Keratinocyte (primary cell): Measurements from ENCODE around the gene CCND2.

Experiments used
- EZH2 ChIP-seq: IDR thresholded peaks from one replicate; pipeline ENCODE4 v1.6.1; 2012; ENCODE audit warnings: inconsistent platforms, mild to moderate bottlenecking, low read length, moderate library complexity
- TF ChIP-seq, protein P1 (sequence below), 3 experiments: IDR thresholded peaks in 1 of 3; conservative IDR thresholded peaks in 1 of 3; optimal IDR thresholded peaks in 1 of 3; 2 replicates in 2 of 3; 3 replicates in 1 of 3; pipeline versions ENCODE3 to v1.5.1; 2011; ENCODE audit warnings: low read length in 3 of 3, mild to moderate bottlenecking in 3 of 3, moderate library complexity in 2 of 3, control low read depth in 1 of 3, inconsistent platforms in 1 of 3; ENCODE audit not compliant: insufficient read depth in 2 of 3; ENCODE audit errors: extremely low read depth in 1 of 3

DNA sequence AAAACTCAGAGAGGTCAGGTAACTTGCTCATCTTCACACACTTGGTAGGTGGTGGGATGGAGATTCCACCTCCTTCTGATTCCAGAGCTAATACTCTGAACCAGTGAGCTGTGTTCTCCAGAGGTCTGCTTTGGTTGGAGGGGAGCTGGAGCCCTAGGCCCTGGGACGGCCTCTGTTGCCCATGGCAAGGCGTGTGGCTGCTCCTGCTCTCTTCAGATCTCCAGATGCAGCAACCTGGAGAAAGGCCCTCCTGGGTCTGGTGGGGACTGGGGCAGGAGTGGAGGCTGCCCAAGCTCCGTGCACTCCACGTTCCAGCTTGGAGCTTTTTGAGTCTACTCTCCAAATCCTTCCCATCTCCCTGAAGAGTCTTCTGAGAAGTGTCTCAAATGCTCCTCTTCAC lies 10.7 kb downstream of the CCND2 start:
- TF ChIP-seq, protein P1, sequence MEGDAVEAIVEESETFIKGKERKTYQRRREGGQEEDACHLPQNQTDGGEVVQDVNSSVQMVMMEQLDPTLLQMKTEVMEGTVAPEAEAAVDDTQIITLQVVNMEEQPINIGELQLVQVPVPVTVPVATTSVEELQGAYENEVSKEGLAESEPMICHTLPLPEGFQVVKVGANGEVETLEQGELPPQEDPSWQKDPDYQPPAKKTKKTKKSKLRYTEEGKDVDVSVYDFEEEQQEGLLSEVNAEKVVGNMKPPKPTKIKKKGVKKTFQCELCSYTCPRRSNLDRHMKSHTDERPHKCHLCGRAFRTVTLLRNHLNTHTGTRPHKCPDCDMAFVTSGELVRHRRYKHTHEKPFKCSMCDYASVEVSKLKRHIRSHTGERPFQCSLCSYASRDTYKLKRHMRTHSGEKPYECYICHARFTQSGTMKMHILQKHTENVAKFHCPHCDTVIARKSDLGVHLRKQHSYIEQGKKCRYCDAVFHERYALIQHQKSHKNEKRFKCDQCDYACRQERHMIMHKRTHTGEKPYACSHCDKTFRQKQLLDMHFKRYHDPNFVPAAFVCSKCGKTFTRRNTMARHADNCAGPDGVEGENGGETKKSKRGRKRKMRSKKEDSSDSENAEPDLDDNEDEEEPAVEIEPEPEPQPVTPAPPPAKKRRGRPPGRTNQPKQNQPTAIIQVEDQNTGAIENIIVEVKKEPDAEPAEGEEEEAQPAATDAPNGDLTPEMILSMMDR (optimal IDR thresholded peaks at IDR 0.05 in 1 of 3, IDR thresholded peaks at IDR 0.05 in 1 of 3, conservative IDR thresholded peaks at IDR 0.05 in 1 of 3; ENCODE audit: extremely low read depth in 1 of 3, insufficient read depth in 2 of 3, low read length in 3 of 3): no peak
- no peak for TF ChIP-seq EZH2
